CD4-positive, alpha-beta T cell (primary cell): ENCODE measurements around the gene ABR. TPM values are rescaled to one million over a fixed set of nuclear protein-coding genes. Genes with fewer than 3 reads are reported as not detected.

ENCODE experiments used
- ATAC-seq: fragments of 200-7000 bp; cut with Tn5 transposase; one replicate; pipeline ENCODE4 v1.10.0; 2022; ENCODE audit warnings: mild to moderate bottlenecking; ENCODE audit not compliant: poor library complexity
- CTCF ChIA-PET: fragments of 350-600 bp; sonication (Branson Sonifier 250); formaldehyde crosslinking; loops from one replicate; lab custom pipeline; 2021; ENCODE audit warnings: antibody characterized with exemption, inconsistent platforms; lab: Charles Lee
- POLR2A ChIA-PET: fragments of 350-600 bp; sonication (Branson Sonifier 250); formaldehyde crosslinking; loops from one replicate; lab custom pipeline; 2021; ENCODE audit warnings: antibody characterized with exemption, inconsistent platforms; lab: Charles Lee
- DNase-seq, 14 experiments: peaks; one replicate each; pipeline ENCODE4 v3.0.0-alpha.2; 2013 to 2020; ENCODE audit warnings: mixed read lengths in 2 of 14
- H3K27ac ChIP-seq, 2 donors: one replicate each; pipeline versions ENCODE4 v1.5.1 to v1.7.0; 2013; ENCODE audit warnings: low read length in 2 of 2, low read depth in 1 of 2, mild to moderate bottlenecking in 1 of 2
- H3K27me3 ChIP-seq, 2 experiments: 1 replicate in 1 of 2; 2 replicates in 1 of 2; pipeline versions ENCODE4 v1.6.1 to v1.7.0; 2013; ENCODE audit warnings: low read length in 2 of 2, control low read depth in 1 of 2, mild to moderate bottlenecking in 1 of 2, moderate library complexity in 1 of 2; ENCODE audit not compliant: insufficient read depth in 2 of 2, control insufficient read depth in 1 of 2
- H3K36me3 ChIP-seq: one replicate; pipeline ENCODE4 v1.6.1; 2013; ENCODE audit warnings: low read length, control low read depth; ENCODE audit not compliant: insufficient read depth
- H3K4me1 ChIP-seq: one replicate; pipeline ENCODE4 v1.6.1; 2013; ENCODE audit warnings: low read length, control low read depth; ENCODE audit not compliant: insufficient read depth
- H3K4me3 ChIP-seq: one replicate; pipeline ENCODE4 v1.5.1; 2013; ENCODE audit warnings: mild to moderate bottlenecking, low read length, moderate library complexity
- H3K9me3 ChIP-seq, 2 experiments: 1 replicate in 1 of 2; 2 replicates in 1 of 2; pipeline versions ENCODE4 v1.6.1 to v1.7.0; 2013; ENCODE audit warnings: low read length in 2 of 2, mild to moderate bottlenecking in 2 of 2, control low read depth in 1 of 2, moderate library complexity in 1 of 2; ENCODE audit not compliant: control insufficient read depth in 1 of 2, insufficient read depth in 1 of 2
- H3K27ac Mint-ChIP-seq: one replicate; pipeline ENCODE4 v1.8.0; 2020; ENCODE audit warnings: mixed read lengths
- H3K27me3 Mint-ChIP-seq: one replicate; pipeline ENCODE4 v1.8.0; 2021; ENCODE audit warnings: mixed read lengths
- H3K36me3 Mint-ChIP-seq: one replicate; pipeline ENCODE4 v1.8.0; 2021; ENCODE audit warnings: low read depth, mixed read lengths
- H3K4me1 Mint-ChIP-seq: one replicate; pipeline ENCODE4 v1.8.0; 2021; ENCODE audit warnings: low read depth, mixed read lengths
- H3K4me3 Mint-ChIP-seq: one replicate; pipeline ENCODE4 v1.8.0; 2020; ENCODE audit warnings: mild to moderate bottlenecking, mixed read lengths
- H3K9me3 Mint-ChIP-seq: one replicate; pipeline ENCODE4 v1.8.0; 2020; ENCODE audit warnings: mixed read lengths
- intact Hi-C, 2 experiments: fragments of 100-400 bp; cut with DNase I in 1 of 2; cut with micrococcal nuclease in 1 of 2; formaldehyde crosslinking; loops; one replicate each; pipeline versions ENCODE4 v1.15.1 to v1.9.0; 2023 to 2025; cut with DNase I, micrococcal nuclease
- total RNA-seq, 174 experiments: library from RNA in 2 of 174; stranded (reverse) in 2 of 174; gene quantifications; one replicate each; pipeline ENCODE4 v1.2.3 and lab custom pipeline; 2021 to 2026
- TF ChIP-seq, protein P1 (sequence below): fragments of 200-600 bp; IDR thresholded peaks from one replicate; pipeline ENCODE4 v1.8.0; 2022; ENCODE audit warnings: antibody characterized with exemption, mild to moderate bottlenecking

ABR gene
- total RNA-seq, 2 experiments from 2014 or later, result 72.4 to 74.8 TPM

DNA sequence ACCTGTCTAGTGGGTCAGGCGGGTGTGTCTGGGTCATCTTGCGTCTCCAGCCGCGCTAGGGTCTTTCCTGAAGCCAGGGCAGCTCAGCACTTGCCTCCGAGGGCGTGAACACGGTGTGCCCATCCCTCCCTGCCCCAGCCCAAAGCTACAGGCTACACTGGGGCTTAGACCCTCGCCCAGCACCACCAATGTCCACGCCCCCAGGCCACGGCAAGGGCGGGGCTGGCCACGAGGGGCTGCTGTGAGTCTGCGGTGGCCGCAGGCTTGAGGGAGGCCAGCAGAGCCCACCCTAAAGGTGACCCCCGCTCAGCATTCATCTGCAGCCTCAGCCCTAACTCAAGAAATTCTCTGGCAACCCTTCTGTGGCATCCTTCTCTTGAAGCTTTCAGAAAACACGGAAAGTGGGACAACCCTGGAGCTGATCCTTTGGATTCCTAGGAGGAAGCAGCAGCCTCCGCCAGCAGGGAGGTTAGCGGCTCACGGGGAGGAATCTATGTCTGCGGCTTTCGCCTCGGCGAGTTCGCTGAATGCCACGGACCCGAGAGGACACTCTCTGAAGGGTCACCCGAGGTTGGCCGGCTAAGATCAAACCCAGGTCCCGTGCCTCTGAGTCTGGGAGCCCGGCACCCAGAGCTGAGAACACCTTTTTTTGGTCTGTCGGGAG lies 141.2 kb downstream of the ABR start:
- CTCF ChIA-PET, result no interaction called here
- Histone ChIP-seq H3K27ac (no peak overlapping the region), H3K36me3 (peaks cover 42% of the 10 kb centered on the region), H3K4me1 (peaks cover 5% of the 10 kb centered on the region), H3K27me3 (no peaks in the 10 kb centered on the region), H3K4me3 (no peak overlapping the region), H3K9me3 (no peaks in the 10 kb centered on the region)
- no peaks in the 10 kb centered on the region for H3K9me3 Mint-ChIP-seq
- POLR2A ChIA-PET, result no interaction called here
- no peak overlapping the region for H3K4me3 Mint-ChIP-seq
- intact Hi-C loops, result no loop called here
- no peaks in the 10 kb centered on the region for H3K4me1 Mint-ChIP-seq
- TF ChIP-seq, protein P1, sequence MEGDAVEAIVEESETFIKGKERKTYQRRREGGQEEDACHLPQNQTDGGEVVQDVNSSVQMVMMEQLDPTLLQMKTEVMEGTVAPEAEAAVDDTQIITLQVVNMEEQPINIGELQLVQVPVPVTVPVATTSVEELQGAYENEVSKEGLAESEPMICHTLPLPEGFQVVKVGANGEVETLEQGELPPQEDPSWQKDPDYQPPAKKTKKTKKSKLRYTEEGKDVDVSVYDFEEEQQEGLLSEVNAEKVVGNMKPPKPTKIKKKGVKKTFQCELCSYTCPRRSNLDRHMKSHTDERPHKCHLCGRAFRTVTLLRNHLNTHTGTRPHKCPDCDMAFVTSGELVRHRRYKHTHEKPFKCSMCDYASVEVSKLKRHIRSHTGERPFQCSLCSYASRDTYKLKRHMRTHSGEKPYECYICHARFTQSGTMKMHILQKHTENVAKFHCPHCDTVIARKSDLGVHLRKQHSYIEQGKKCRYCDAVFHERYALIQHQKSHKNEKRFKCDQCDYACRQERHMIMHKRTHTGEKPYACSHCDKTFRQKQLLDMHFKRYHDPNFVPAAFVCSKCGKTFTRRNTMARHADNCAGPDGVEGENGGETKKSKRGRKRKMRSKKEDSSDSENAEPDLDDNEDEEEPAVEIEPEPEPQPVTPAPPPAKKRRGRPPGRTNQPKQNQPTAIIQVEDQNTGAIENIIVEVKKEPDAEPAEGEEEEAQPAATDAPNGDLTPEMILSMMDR, result no peak
- H3K27ac Mint-ChIP-seq, result no peak overlapping the region
- peaks cover 19% of the 10 kb centered on the region for H3K36me3 Mint-ChIP-seq
- DNase-seq (no peak), ATAC-seq (no peak)
- no peaks in the 10 kb centered on the region for H3K27me3 Mint-ChIP-seq

DNA sequence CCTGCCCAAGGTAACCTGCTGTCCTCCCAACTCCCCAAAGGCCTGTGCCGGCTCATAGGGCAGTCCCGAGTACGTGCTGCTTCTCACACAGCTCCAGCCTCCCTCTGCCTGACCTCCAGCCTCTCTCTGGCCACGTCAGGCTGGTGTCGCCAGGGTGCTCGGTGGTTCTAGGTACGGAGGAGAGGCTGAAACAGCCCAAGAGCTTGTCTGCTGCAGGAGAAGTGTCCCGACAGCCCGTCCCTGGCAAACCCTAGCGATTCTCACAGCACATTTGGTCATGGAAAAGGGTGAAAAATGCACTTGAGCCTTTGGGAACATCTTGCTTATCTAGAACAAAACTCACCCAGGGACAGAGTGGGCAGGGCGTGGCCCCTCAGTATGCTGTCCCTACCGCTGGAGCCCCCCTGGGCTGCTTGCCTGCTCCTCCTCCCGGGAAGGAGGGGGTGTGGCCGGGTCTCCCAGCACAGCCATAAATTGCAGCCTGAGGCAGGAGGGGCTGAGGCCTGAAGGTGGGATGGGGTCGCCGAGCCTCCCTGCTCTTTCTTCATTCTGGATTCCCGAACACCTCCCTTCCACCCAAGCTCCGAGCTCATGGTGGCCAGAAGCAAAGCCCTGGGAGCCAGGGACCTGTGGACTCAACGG lies 142.4 kb downstream of the ABR start:
- Histone ChIP-seq H3K36me3 (peaks cover 47% of the 10 kb centered on the region), H3K27me3 (no peaks in the 10 kb centered on the region), H3K4me3 (no peak overlapping the region), H3K27ac (no peak overlapping the region), H3K4me1 (peaks cover 5% of the 10 kb centered on the region), H3K9me3 (no peaks in the 10 kb centered on the region)
- Mint-ChIP-seq H3K9me3 (no peaks in the 10 kb centered on the region), H3K27me3 (no peaks in the 10 kb centered on the region), H3K4me1 (no peaks in the 10 kb centered on the region), H3K36me3 (peaks cover 13% of the 10 kb centered on the region), H3K4me3 (no peak overlapping the region), H3K27ac (no peak overlapping the region)
- intact Hi-C loops, result no loop called here
- POLR2A ChIA-PET, result no interaction called here
- TF ChIP-seq, protein P1, result no peak
- ATAC-seq, result no peak
- no peak for DNase-seq
- CTCF ChIA-PET, result no interaction called here

DNA sequence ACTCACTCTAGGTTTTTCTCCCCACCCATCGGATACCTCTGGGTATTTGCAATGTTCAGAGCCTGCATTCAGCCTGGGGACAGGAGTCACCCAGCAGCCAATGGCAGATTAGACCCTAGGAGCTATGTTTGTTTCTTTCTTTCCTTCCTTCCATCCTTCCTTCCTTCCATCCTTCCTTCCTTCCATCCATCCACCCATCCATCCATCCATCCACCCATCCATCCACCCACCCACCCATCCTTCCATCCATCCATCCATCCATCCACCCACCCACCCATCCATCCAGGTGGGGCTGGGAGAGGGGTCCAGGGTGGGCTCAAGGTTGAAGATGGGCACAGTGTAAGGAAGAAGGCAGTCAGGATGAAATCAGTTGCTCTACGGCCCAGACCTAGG lies 142.9 kb downstream of the ABR start:
- Histone ChIP-seq H3K9me3 (peaks cover 0 to 3% of the 10 kb centered on the region in 2 experiments), H3K27me3 (no peaks in the 10 kb centered on the region), H3K4me1 (peaks cover 5% of the 10 kb centered on the region), H3K4me3 (no peak overlapping the region), H3K27ac (no peak overlapping the region), H3K36me3 (peaks cover 43% of the 10 kb centered on the region)
- intact Hi-C loops, result no loop called here
- ChIA-PET CTCF (no interaction called here), POLR2A (no interaction called here)
- TF ChIP-seq, protein P1, result no peak
- Mint-ChIP-seq H3K36me3 (peaks cover 7% of the 10 kb centered on the region), H3K9me3 (no peaks in the 10 kb centered on the region), H3K27me3 (no peaks in the 10 kb centered on the region), H3K4me1 (no peaks in the 10 kb centered on the region), H3K4me3 (no peak overlapping the region), H3K27ac (no peak overlapping the region)
- DNase-seq (no peak), ATAC-seq (no peak)
